Gastroesophageal sphincter (tissue), 4 donors: ENCODE results near the gene ZNF358. TPM values are rescaled to one million over a fixed set of nuclear protein-coding genes. Genes with fewer than 3 reads are reported as not detected.
A peak's percentile ranks its signal among the peaks of the same experiment; 100 is the strongest.
"Not testable (repeated sequence)": the region's sequence is repeated elsewhere in the genome, so short reads cannot be mapped to it uniquely, and the experiment has no call there.

ENCODE experiments used
- ATAC-seq: fragments of 150-250 bp; one replicate; pipeline ENCODE4 v1.9.1; 2016; ENCODE audit warnings: mild to moderate bottlenecking, moderate library complexity
- H3K27ac ChIP-seq, 4 donors: fragments of 200-600 bp; sonication (generic) in 3 of 4; 1 replicate in 3 of 4; 2 replicates in 1 of 4; pipeline ENCODE4 v1.5.1; 2016 to 2019
- H3K27me3 ChIP-seq: fragments of 200-600 bp; sonication (generic); one replicate; pipeline ENCODE4 v1.5.1; 2019
- H3K36me3 ChIP-seq, 2 donors: fragments of 200-600 bp; sonication (generic); one replicate each; pipeline ENCODE4 v1.5.1; 2019; ENCODE audit warnings: control low read depth in 1 of 2
- H3K4me1 ChIP-seq, 3 donors: fragments of 200-600 bp; sonication (generic); 1 replicate in 2 of 3; 2 replicates in 1 of 3; pipeline ENCODE4 v1.5.1; 2016 to 2019; ENCODE audit warnings: control low read depth in 2 of 3
- H3K4me3 ChIP-seq, 2 donors: fragments of 200-600 bp; sonication (generic); one replicate each; pipeline ENCODE4 v1.5.1; 2019; ENCODE audit warnings: mild to moderate bottlenecking in 1 of 2, moderate library complexity in 1 of 2
- H3K9me3 ChIP-seq, 3 donors: fragments of 200-600 bp; sonication (generic); one replicate each; pipeline ENCODE4 v1.5.1; 2017 to 2019; ENCODE audit warnings: control low read depth in 2 of 3
- EP300 ChIP-seq: sonication (generic); formaldehyde crosslinking; IDR thresholded peaks from one replicate; pipeline ENCODE4 v1.6.1; 2017; ENCODE audit warnings: antibody characterized with exemption, mild to moderate bottlenecking
- POLR2A ChIP-seq, 2 donors: fragments of 450-650 bp; IDR thresholded peaks; one replicate each; pipeline ENCODE4 v1.6.1; 2017; ENCODE audit warnings: antibody characterized with exemption in 2 of 2, mild to moderate bottlenecking in 2 of 2, moderate library complexity in 1 of 2
- POLR2AphosphoS5 ChIP-seq: sonication (generic); formaldehyde crosslinking; IDR thresholded peaks from one replicate; pipeline ENCODE4 v1.6.1; 2017; ENCODE audit warnings: antibody characterized with exemption
- whole genome bisulfite sequencing, 2 donors: methylation state at CpG; one replicate each; pipeline ENCODE4 v1.1.5; 2018; ENCODE audit warnings: low coverage in 1 of 2; 5-methylcytosine and 5-hydroxymethylcytosine counted together
- total RNA-seq, 4 donors: library from RNA; depleted of rRNA; stranded (reverse); fragments of >200 nt; gene quantifications; one replicate each; pipeline ENCODE4 v1.1.0, GENCODE V29; 2016
- TF ChIP-seq, protein P1 (sequence below), 4 experiments: fragments of 200-600 bp in 2 of 4; fragments of 450-650 bp in 2 of 4; sonication (generic) in 1 of 4; IDR thresholded peaks; one replicate each; pipeline ENCODE4 v1.5.1; 2017 to 2019; ENCODE audit warnings: antibody characterized with exemption in 4 of 4, mild to moderate bottlenecking in 2 of 4, moderate library complexity in 2 of 4

Gene ZNF358
- total RNA-seq, 4 donors from 2014 or later, result 63.9 to 153 (median 98.7) TPM

- no peaks in the 10 kb centered on the region for H3K9me3 ChIP-seq
- no CpG with 5 or more reads among the region's 76 CpGs for WGBS, 2 donors
- peaks cover 0 to 54% of the 10 kb centered on the region in 2 donors for H3K36me3 ChIP-seq
- peak; percentile 85 for ATAC-seq
- TF ChIP-seq EP300 (no peak), POLR2AphosphoS5 (peak; percentile 87), POLR2A (IDR thresholded peaks at IDR 0.05) (peak; percentile 46 to 47)
- TF ChIP-seq, protein P1, sequence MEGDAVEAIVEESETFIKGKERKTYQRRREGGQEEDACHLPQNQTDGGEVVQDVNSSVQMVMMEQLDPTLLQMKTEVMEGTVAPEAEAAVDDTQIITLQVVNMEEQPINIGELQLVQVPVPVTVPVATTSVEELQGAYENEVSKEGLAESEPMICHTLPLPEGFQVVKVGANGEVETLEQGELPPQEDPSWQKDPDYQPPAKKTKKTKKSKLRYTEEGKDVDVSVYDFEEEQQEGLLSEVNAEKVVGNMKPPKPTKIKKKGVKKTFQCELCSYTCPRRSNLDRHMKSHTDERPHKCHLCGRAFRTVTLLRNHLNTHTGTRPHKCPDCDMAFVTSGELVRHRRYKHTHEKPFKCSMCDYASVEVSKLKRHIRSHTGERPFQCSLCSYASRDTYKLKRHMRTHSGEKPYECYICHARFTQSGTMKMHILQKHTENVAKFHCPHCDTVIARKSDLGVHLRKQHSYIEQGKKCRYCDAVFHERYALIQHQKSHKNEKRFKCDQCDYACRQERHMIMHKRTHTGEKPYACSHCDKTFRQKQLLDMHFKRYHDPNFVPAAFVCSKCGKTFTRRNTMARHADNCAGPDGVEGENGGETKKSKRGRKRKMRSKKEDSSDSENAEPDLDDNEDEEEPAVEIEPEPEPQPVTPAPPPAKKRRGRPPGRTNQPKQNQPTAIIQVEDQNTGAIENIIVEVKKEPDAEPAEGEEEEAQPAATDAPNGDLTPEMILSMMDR (IDR thresholded peaks at IDR 0.05), result no peak
- peak within 1 kb of the TSS; percentile 82 to 99 (median 91) for H3K27ac ChIP-seq
- H3K27me3 ChIP-seq, result no peaks in the 10 kb centered on the region
- peak within 1 kb of the TSS; percentile 60 to 70 for H3K4me3 ChIP-seq
- H3K4me1 ChIP-seq, result peaks cover 0 to 28% (median 5%) of the 10 kb centered on the region in 3 donors
Observed at GRCh38 chr19:7535047-7535997, 19.4 kb downstream of the ZNF358 start, which contains the start of gene PNPLA6. PNPLA6 (plus strand) TSS chr19:7535717; CDS start chr19:7535789, 72 bp downstream.

DNA sequence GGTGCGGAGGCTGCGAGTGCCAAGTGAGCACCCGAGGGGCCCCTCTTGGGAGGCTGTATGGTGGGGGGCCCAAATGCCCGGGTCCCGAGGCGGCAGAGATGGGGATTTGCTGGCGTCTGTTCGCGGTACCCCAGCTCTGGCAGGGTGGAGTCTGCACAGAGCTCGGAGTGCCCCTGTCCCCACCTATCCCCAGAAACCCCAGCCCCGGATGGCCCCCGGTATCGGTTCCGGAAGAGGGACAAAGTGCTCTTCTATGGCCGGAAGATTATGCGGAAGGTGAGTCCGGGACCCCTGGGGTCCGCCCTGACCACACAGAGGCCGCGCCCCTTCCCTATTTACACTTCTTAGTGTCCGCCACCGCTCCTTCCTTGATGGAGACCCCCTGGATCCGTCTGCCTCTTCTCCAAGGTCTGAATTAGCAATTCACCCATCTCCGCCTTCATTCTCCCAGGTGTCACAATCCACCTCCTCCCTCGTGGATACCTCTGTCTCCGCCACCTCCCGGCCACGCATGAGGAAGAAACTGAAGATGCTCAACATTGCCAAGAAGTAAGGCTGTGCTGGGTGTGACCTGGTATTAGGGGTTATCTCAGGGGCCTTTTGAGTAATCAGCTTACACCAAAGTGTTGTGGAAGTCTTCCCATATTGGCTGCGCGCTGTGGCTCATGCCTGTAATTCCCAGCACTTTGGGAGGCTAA is 20.2 kb downstream of the ZNF358 start:
- peaks cover 0 to 54% of the 10 kb centered on the region in 2 donors for H3K36me3 ChIP-seq
- H3K27ac ChIP-seq, result peak overlapping the region; percentile 82 to 99 (median 91)
- H3K9me3 ChIP-seq, result no peaks in the 10 kb centered on the region
- peaks cover 0 to 28% (median 5%) of the 10 kb centered on the region in 3 donors for H3K4me1 ChIP-seq
- WGBS, 2 donors, result 14 to 29% methylated on average over 16 to 18 of the region's 30 CpGs
- no peaks in the 10 kb centered on the region for H3K27me3 ChIP-seq
- ATAC-seq, result no peak
- TF ChIP-seq, protein P1 (IDR thresholded peaks at IDR 0.05), result no peak
- TF ChIP-seq POLR2A (IDR thresholded peaks at IDR 0.05) (no peak), EP300 (no peak), POLR2AphosphoS5 (no peak)
- peak overlapping the region; percentile 60 to 70 for H3K4me3 ChIP-seq

DNA sequence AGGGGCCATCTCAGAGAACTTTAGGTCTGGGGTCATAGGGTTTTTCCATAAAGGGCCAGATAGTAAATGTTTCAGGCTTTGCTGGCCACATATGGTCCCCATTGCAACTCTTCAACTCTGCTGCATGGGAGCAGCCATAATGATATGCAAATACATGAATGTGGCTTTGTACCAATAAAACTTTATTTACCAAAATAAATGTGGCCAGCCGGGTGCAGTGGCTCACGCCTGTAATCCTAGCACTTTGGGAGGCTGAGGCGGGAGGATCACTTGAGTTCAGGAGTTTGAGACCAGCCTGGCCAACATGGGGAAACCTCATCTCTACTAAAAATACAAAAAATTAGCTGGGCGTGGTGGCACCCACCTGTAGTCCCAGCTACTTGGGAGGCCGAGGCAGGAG is 23.1 kb downstream of the ZNF358 start:
- peaks cover 0 to 72% of the 10 kb centered on the region in 2 donors for H3K36me3 ChIP-seq
- 93 to 100% methylated on average over 3 to 4 of the region's 5 CpGs for WGBS, 2 donors
- ATAC-seq, result not testable (repeated sequence)

GRCh38 chr19:7539827-7540425 is 24.0 kb downstream of the ZNF358 start:
- 91 to 100% methylated on average over 4 to 12 of the region's 28 CpGs for WGBS, 2 donors
- H3K4me3 ChIP-seq, result no peak overlapping the region
- no peaks in the 10 kb centered on the region for H3K9me3 ChIP-seq
- no peaks in the 10 kb centered on the region for H3K27me3 ChIP-seq
- peaks cover 0 to 81% of the 10 kb centered on the region in 2 donors for H3K36me3 ChIP-seq
- peaks cover 0 to 18% (median 5%) of the 10 kb centered on the region in 3 donors for H3K4me1 ChIP-seq
- TF ChIP-seq POLR2AphosphoS5 (no peak), POLR2A (IDR thresholded peaks at IDR 0.05) (no peak), EP300 (no peak)
- TF ChIP-seq, protein P1 (IDR thresholded peaks at IDR 0.05), result no peak
- H3K27ac ChIP-seq, result no peak overlapping the region
- no peak for ATAC-seq

More for the DNA sequence above, 23.1 kb downstream of the ZNF358 start:
- H3K4me3 ChIP-seq, H3K9me3 ChIP-seq, H3K27ac ChIP-seq, H3K27me3 ChIP-seq: not testable (repeated sequence)
- peaks cover 0 to 18% (median 5%) of the 10 kb centered on the region in 3 donors for H3K4me1 ChIP-seq
